Measurements from ENCODE around the gene RBM10.

DNA sequence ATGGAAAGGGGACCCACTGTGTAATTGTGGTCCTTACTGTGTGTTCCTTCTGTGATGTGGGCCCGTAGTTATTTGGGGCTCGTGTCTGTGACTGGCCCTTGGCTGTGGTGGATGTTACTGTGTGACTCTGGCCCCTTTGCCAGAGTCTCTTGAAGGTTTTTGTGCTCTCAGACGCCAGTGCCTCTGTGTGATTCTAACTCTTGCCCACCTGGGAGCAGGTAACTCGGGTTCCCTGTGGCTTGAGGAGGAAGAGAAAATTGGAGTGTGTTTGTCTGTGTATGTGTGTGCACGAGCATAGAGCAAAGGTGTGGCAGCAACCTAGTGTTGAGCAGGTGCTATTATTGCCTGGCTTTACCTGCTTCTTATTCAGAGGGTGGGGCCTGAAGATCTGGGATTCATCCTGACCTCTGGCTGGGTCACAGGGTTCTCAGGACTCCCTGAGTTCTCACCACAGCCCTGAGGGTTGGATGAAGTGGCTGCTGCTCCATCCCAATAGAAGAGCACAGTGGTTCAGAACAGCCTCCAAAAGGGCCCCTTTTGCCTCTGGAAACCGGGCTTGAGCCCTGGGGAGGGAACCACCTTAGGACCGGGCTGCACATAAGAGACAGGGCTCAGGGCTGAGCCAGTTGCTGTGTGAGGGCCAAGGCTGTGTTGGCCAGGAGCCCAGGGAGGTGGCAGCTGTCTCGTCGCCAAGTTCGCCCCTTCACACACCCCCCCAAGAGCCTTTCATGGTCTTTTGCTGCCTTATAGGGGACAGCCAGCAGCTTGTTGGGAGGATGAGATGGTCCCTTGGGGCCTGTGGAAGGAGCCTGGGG lies 1.3 kb downstream of the RBM10 start:
- no peak for TF ChIP-seq CTCF (IDR thresholded peaks at IDR 0.05; ENCODE audit: low read length)
- TF ChIP-seq EZH2 (optimal IDR thresholded peaks at IDR 0.05; ENCODE audit: low read depth, low read length): no peak

Data from MM.1S (cell line).